HG02759 (cell line): Measurements from ENCODE around the gene SCCPDH.

ENCODE experiments used
- ATAC-seq: cut with Tn5 transposase; IDR thresholded peaks from one replicate; pipeline ENCODE4 v1.9.1; 2021; ENCODE audit warnings: mild to moderate bottlenecking, moderate library complexity; ENCODE audit not compliant: unreplicated experiment

SCCPDH gene

GRCh38 chr1:246784621-246785493 lies 60.6 kb downstream of the SCCPDH start:
- ATAC-seq, result peak; percentile 54

DNA sequence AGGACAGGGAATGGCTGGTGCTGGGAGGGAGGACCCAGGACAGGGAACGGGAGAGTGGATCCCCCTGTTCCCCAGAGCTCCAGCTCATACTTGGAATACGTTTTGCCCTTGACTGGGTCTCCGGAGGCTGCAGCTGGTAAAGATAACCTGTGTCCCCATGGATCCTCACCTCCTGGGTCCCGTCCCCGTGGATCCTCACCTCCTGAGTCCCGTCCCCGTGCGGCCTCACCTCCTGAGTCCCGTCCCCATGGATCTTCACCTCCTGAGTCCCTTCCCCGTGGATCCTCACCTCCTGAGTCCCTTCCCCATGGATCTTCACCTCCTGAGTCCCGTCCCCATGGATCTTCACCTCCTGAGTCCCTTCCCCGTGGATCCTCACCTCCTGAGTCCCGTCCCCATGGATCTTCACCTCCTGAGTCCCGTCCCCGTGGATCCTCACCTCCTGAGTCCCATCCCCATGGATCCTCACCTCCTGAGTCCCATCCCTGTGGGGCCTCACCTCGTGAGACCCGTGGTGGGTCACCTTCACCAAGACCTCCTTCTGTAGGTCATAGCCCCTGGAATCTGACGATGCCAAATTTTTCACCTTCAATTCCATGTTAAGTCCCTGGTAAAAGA lies 61.4 kb downstream of the SCCPDH start:
- ATAC-seq, result no peak

- ATAC-seq, result no peak
These were observed 62.5 kb downstream of the SCCPDH start for GRCh38 chr1:246786606-246787238.

DNA sequence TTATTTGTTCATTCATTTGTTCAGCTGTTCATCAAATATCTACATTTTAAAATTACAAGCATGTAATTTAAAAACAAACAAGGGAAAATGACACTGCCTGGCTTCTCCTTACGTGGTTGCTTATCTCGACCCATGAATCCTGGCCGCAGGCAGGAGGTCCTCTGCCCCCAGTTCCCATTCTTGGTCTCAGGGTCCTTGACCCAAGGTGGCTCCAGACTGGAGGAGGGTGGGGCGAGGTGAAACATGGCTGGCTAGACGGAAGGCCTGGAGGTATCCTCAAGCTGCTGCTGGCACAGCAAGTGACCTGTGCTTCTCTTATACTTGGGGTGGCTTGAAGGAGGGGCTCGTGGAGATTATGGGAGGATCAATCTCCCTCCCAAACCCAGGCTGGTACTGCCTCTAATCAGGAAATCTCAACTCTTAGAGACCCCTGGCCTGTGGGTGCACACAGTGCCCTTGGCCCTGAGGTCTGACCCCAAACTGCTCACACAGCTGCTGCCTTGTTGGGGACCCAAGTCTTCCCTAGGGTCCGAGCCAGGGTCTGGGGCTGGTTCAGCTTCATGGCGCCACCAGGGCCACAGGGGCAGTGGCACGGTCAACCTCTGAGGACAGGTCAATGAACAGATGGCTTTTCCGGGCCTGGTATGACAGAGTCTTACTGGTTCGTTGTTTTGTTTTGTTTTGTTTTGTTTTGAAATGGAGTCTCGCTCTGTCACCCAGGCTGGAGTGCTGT lies 63.7 kb downstream of the SCCPDH start:
- no peak for ATAC-seq

DNA sequence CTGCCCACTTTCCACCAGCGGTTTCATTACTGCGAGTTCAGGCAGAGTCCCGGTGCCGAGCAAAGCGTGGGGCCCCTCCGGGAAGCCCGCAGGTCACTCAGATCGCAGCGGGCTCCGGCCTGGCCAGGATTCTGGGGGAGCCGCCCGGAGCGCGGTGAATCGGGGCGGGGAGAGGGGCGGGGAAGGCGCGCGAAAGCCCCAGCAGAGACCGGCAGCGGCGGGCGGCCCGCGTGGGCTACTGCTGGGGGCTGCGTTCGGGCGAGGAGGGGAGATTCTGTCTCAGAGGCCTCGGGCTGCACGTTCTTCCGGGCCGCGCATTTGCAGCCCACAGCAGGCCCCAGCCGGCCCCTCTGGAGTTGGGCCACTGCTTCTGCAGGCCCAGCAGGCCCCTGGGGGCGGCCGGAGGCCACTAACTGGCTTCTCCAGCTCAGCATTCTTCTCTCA lies 64.7 kb downstream of the SCCPDH start:
- no peak for ATAC-seq

DNA sequence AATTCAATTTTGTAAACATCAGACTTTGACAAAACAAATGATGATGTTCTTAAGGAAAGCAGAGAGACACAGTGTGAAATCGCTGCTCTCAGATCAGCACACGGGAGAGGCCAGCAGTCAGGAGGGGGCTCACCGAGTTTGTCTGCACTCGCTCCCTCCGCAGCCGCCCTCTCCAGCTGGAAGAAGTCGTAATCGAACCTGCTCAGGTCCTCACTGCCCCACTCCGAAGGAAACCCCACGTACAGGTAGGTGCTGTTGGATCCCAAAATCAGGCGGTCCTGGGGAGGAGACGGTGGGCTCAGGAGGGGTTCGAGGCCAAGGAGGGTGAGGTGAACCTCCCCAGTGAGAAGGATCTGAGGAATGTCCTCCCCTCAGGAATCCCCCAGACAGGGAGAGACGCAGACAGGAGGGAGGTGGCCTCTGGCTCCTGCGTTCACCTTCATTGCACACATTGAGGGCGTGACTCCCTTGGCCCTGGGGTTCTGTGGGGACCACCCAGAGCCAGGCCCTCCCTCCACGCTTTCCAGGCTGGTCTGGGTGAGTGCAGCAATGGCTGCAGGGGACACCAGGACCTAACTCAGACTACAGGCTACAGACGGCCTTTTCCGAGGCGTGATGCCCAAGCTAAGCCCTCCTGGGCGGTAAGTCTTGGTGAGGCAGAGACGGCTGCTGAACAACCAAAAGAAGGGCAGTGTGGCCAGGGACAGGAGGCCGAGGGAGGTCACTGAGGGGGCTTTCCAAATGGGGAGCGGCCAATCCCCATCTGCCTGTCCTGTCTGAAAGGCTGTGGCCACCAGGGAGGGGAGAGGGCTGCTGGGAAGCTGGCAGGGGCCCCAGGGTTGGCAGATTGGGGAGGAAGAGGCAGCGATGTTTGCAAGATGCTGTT lies 65.5 kb downstream of the SCCPDH start:
- no peak for ATAC-seq

- ATAC-seq, result no peak
These were observed 66.2 kb downstream of the SCCPDH start for GRCh38 chr1:246790364-246790763.

DNA sequence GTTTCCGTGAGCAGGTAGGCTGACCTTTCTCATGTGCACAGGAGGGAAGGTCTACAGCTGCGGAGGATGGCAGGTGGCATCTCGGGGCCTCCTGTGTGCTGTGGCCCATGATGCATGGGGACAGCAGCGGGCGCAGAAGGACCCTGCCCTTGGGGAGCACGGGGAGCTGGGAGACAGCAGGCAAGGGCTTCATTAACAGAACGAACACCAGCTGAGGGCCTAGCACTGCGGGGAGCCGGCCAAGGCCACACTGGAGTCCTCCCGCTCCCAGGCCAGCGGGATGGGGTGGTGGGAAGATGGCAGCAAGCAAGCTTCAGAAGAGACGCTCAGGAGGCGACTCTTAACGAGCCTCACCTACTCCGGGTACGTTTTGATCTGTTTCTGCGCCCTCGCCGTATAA lies 66.6 kb downstream of the SCCPDH start:
- no peak for ATAC-seq

GRCh38 chr1:246791303-246791918 lies 67.2 kb downstream of the SCCPDH start:
- ATAC-seq, result no peak

GRCh38 chr1:246792603-246793002 lies 68.4 kb downstream of the SCCPDH start:
- ATAC-seq, result no peak

- ATAC-seq, result no peak
These were observed 69.2 kb downstream of the SCCPDH start for GRCh38 chr1:246793356-246793896.

GRCh38 chr1:246794048-246794827 lies 70.0 kb downstream of the SCCPDH start:
- no peak for ATAC-seq

DNA sequence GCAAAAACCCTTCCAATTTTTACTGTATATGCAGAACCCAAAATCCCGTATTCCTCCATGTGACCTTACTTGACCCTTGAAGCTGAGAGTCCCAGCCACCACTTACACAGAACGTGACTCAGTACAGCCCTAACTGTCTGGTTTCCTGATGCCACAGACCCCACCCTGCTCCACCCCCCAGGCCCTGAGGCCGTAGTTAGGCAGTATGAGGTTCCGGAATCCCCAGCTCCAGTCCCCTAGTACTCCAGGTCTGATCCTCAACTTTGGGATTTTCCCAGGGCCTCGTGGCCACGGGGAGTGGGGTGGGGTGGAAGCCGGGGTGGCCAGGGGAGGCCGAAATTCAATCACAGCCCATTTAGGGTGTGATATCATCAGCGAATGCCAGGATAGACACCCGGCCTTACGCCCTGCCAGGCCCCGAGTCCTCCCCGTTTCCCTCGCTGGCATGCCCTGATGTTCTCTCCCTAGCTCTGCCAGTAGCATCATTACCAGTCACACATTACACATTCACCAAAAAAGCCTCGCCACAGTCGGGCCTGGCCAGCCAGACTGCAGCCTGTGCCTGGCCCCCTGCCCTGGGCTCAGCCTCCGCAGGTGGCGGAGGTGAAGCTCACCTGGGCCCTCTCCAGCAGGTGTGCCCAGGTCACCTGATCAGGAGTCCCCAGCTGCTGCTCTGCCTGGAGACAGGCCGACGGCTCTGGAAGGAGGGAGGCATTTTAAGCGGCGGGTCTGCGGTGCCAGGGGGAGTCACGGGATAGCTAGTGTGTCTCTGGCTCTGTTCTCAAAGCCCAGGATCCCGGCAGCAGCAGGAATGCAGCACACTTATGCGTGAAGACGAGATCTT lies 70.8 kb downstream of the SCCPDH start:
- no peak for ATAC-seq

GRCh38 chr1:246795906-246796694 lies 71.9 kb downstream of the SCCPDH start:
- no peak for ATAC-seq

- ATAC-seq, result no peak
These were observed 72.9 kb downstream of the SCCPDH start for GRCh38 chr1:246797157-246797556.

- no peak for ATAC-seq
These were observed 73.4 kb downstream of the SCCPDH start for GRCh38 chr1:246797597-246797996.

DNA sequence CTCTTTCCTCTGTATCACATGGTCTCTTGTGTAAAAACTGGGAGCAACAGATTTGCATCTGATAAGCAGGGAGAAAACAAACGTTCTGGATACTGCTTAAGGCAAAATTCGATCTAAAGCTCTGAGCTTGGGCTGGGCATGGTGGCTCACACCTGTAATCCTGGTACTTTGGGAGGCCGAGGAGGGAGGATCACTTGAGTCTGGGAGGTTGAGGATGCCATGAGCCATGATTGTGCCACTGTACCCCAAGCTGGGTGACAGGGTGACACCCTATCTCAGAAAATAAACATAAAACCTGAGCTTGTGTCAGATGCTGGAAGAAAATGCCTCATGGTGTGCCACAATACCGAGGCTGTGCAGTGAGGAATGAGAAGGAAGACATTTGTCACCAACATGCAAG lies 73.9 kb downstream of the SCCPDH start:
- ATAC-seq, result no peak
